Stomach (tissue), 4 donors: ENCODE measurements around the gene GAN.

Experiments used
- CTCF ChIP-seq, 7 experiments: fragments of 450-650 bp in 4 of 7; fragments of 200-600 bp in 3 of 7; sonication (generic) in 3 of 7; IDR thresholded peaks; one replicate each; pipeline ENCODE4 v1.5.1; 2016 to 2019; ENCODE audit warnings: antibody characterized with exemption in 7 of 7, control low read depth in 2 of 7, mild to moderate bottlenecking in 1 of 7
- EP300 ChIP-seq: sonication (generic); formaldehyde crosslinking; IDR thresholded peaks from one replicate; pipeline ENCODE4 v1.6.1; 2017; ENCODE audit warnings: antibody characterized with exemption
- POLR2A ChIP-seq, 4 donors: fragments of 450-650 bp; IDR thresholded peaks; one replicate each; pipeline ENCODE4 v1.6.1; 2016; ENCODE audit warnings: antibody characterized with exemption in 4 of 4, control low read depth in 2 of 4, mild to moderate bottlenecking in 1 of 4, moderate library complexity in 1 of 4
- POLR2AphosphoS5 ChIP-seq, 3 donors: sonication (generic); formaldehyde crosslinking; IDR thresholded peaks; one replicate each; pipeline ENCODE4 v1.6.1; 2016; ENCODE audit warnings: antibody characterized with exemption in 3 of 3

GRCh38 chr16:81265658-81266451 is 48.9 kb upstream of the GAN start:
- TF ChIP-seq CTCF (IDR thresholded peaks at IDR 0.05) (no peak), POLR2A (IDR thresholded peaks at IDR 0.05) (no peak), POLR2AphosphoS5 (IDR thresholded peaks at IDR 0.05) (peak; percentile 43 to 80 (median 74)), EP300 (no peak)
